Naive thymus-derived CD4-positive, alpha-beta T cell (primary cell): ENCODE results near the gene PRR15. TPM values are rescaled to one million over a fixed set of nuclear protein-coding genes. Genes with fewer than 3 reads are reported as not detected.

Experiments
- ATAC-seq: fragments of 150-1000 bp; cut with Tn5 transposase; 2 replicates; pipeline ENCODE4 v1.10.0; 2021; ENCODE audit warnings: mild to moderate bottlenecking, moderate library complexity
- CTCF ChIA-PET: fragments of 350-600 bp; sonication (Branson Sonifier 250); formaldehyde crosslinking; loops from one replicate; lab custom pipeline; 2021; ENCODE audit warnings: antibody characterized with exemption; lab: Charles Lee
- POLR2A ChIA-PET: fragments of 350-600 bp; sonication (Branson Sonifier 250); formaldehyde crosslinking; loops from one replicate; lab custom pipeline; 2021; ENCODE audit warnings: antibody characterized with exemption, inconsistent platforms; lab: Charles Lee
- DNase-seq, 9 donors: peaks; one replicate each; pipeline versions ENCODE4 v3.0.0 to v3.0.0-alpha.2; 2020 to 2022; ENCODE audit warnings: mixed read lengths in 1 of 9
- H3K27ac ChIP-seq: one replicate; pipeline ENCODE4 v1.7.0; 2013; ENCODE audit warnings: mild to moderate bottlenecking, low read depth, low read length, moderate library complexity
- H3K27me3 ChIP-seq, 2 donors: one replicate each; pipeline ENCODE4 v1.7.0; 2013; ENCODE audit warnings: low read length in 2 of 2, mild to moderate bottlenecking in 2 of 2, moderate library complexity in 2 of 2; ENCODE audit not compliant: control insufficient read depth in 2 of 2, insufficient read depth in 2 of 2
- H3K36me3 ChIP-seq, 3 experiments: 1 replicate in 2 of 3; 2 replicates in 1 of 3; pipeline ENCODE4 v1.7.0; 2013; ENCODE audit warnings: low read length in 3 of 3, mild to moderate bottlenecking in 3 of 3, moderate library complexity in 1 of 3; ENCODE audit not compliant: insufficient read depth in 3 of 3, control insufficient read depth in 2 of 3
- H3K4me1 ChIP-seq, 2 donors: one replicate each; pipeline ENCODE4 v1.7.0; 2013; ENCODE audit warnings: low read length in 2 of 2, mild to moderate bottlenecking in 2 of 2, moderate library complexity in 1 of 2; ENCODE audit not compliant: control insufficient read depth in 2 of 2, insufficient read depth in 2 of 2
- H3K4me3 ChIP-seq: 2 replicates; pipeline ENCODE4 v1.7.0; 2013; ENCODE audit warnings: mild to moderate bottlenecking, low read length
- H3K9me3 ChIP-seq, 3 experiments: 1 replicate in 2 of 3; 2 replicates in 1 of 3; pipeline ENCODE4 v1.7.0; 2013; ENCODE audit warnings: low read length in 3 of 3; ENCODE audit not compliant: control insufficient read depth in 2 of 3
- H3K27ac Mint-ChIP-seq, 9 donors: one replicate each; pipeline ENCODE4 v1.8.0; 2020 to 2022; ENCODE audit warnings: mixed read lengths in 9 of 9, mild to moderate bottlenecking in 8 of 9, moderate library complexity in 5 of 9, inconsistent platforms in 2 of 9
- H3K27me3 Mint-ChIP-seq, 5 donors: one replicate each; pipeline ENCODE4 v1.8.0; 2021 to 2022; ENCODE audit warnings: mixed read lengths in 5 of 5, mild to moderate bottlenecking in 1 of 5
- H3K36me3 Mint-ChIP-seq, 5 donors: one replicate each; pipeline ENCODE4 v1.8.0; 2020 to 2022; ENCODE audit warnings: mixed read lengths in 5 of 5, mild to moderate bottlenecking in 3 of 5, inconsistent platforms in 1 of 5
- H3K4me1 Mint-ChIP-seq, 7 donors: one replicate each; pipeline ENCODE4 v1.8.0; 2020 to 2022; ENCODE audit warnings: mixed read lengths in 7 of 7, mild to moderate bottlenecking in 3 of 7, inconsistent platforms in 1 of 7
- H3K4me3 Mint-ChIP-seq, 10 donors: one replicate each; pipeline ENCODE4 v1.8.0; 2020 to 2022; ENCODE audit warnings: mild to moderate bottlenecking in 10 of 10, mixed read lengths in 10 of 10, moderate library complexity in 6 of 10, inconsistent platforms in 2 of 10
- H3K9me3 Mint-ChIP-seq, 11 donors: one replicate each; pipeline ENCODE4 v1.8.0; 2020 to 2022; ENCODE audit warnings: mixed read lengths in 11 of 11, mild to moderate bottlenecking in 4 of 11, inconsistent platforms in 1 of 11, moderate library complexity in 1 of 11
- intact Hi-C, 2 donors: fragments of 100-400 bp; cut with micrococcal nuclease; formaldehyde crosslinking; loops; one replicate each; pipeline ENCODE4 v1.15.1; 2023
- polyA plus RNA-seq, 2 donors: library from polyadenylated mRNA; unstranded; fragments of 300-500 nt; fragmentation: Illumina TruSeq; gene quantifications; one replicate each; pipeline ENCODE4 v1.2.3, GENCODE V29; 2021
- total RNA-seq, 6 experiments: library from RNA in 5 of 6; stranded (reverse) in 5 of 6; gene quantifications; 1 replicate in 5 of 6; 2 replicates in 1 of 6; pipeline ENCODE4 v1.2.3 and lab custom pipeline; 2021 to 2026

The PRR15 gene
- total and polyA plus RNA-seq, 7 experiments from 2014 or later: not detected

DNA sequence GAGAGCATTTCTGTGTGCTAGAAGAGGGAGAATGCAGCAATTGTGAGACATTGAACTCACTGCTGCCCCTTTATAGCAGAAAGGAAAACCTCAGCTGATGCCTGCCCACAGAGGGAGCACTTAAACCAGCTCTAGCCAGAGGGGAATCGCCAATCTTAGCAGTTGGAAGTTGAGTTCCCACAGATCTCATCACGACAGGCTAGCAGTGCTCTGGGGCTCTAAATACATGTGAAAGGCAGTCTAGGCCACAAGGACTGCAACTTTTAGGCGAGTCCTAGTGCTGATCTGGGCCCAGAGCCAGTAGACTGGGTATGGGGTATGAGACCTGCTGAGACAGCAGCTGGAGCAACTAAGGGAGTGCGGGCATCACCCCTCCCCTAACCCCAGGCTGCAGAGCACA, 25.2 kb upstream of the PRR15 start:
- no peaks in the 10 kb centered on the region for H3K36me3 Mint-ChIP-seq
- intact Hi-C loops: no loop called here
- ATAC-seq: no peak
- H3K27ac Mint-ChIP-seq: no peak overlapping the region
- no peak overlapping the region for H3K27ac ChIP-seq
- no peak overlapping the region for H3K4me3 Mint-ChIP-seq
- no peak overlapping the region for H3K4me3 ChIP-seq
- ChIA-PET CTCF (no interaction called here), POLR2A (no interaction called here)
- H3K27me3 ChIP-seq: no peaks in the 10 kb centered on the region
- no peaks in the 10 kb centered on the region for H3K4me1 ChIP-seq
- DNase-seq: no peak
- peaks cover 0 to 14% (median 2%) of the 10 kb centered on the region in 11 donors for H3K9me3 Mint-ChIP-seq
- H3K36me3 ChIP-seq: no peaks in the 10 kb centered on the region
- H3K9me3 ChIP-seq: no peaks in the 10 kb centered on the region
- H3K27me3 Mint-ChIP-seq: peaks cover 2 to 29% (median 6%) of the 10 kb centered on the region in 5 donors
- H3K4me1 Mint-ChIP-seq: no peaks in the 10 kb centered on the region

- CTCF ChIA-PET: no interaction called here
- no peak overlapping the region for H3K4me3 ChIP-seq
- H3K27me3 ChIP-seq: no peaks in the 10 kb centered on the region
- ATAC-seq: no peak
- POLR2A ChIA-PET: no interaction called here
- no peaks in the 10 kb centered on the region for H3K9me3 ChIP-seq
- no peak overlapping the region for H3K27ac ChIP-seq
- no peaks in the 10 kb centered on the region for H3K36me3 Mint-ChIP-seq
- H3K27me3 Mint-ChIP-seq: peaks cover 4 to 29% (median 6%) of the 10 kb centered on the region in 5 donors
- intact Hi-C loops: no loop called here
- no peak overlapping the region for H3K27ac Mint-ChIP-seq
- H3K9me3 Mint-ChIP-seq: peaks cover 0 to 19% (median 5%) of the 10 kb centered on the region in 11 donors
- no peaks in the 10 kb centered on the region for H3K4me1 ChIP-seq
- no peak overlapping the region for H3K4me3 Mint-ChIP-seq
- no peak for DNase-seq
- no peaks in the 10 kb centered on the region for H3K4me1 Mint-ChIP-seq
- no peaks in the 10 kb centered on the region for H3K36me3 ChIP-seq
Measured at GRCh38 chr7:29539471-29539870, 24.2 kb upstream of the PRR15 start.

GRCh38 chr7:29547421-29547820, 16.2 kb upstream of the PRR15 start:
- ChIA-PET POLR2A (no interaction called here), CTCF (no interaction called here)
- Mint-ChIP-seq H3K27me3 (peaks cover 3 to 21% (median 13%) of the 10 kb centered on the region in 5 donors), H3K27ac (no peak overlapping the region), H3K36me3 (no peaks in the 10 kb centered on the region), H3K4me1 (no peaks in the 10 kb centered on the region), H3K9me3 (peaks cover 0 to 14% (median 5%) of the 10 kb centered on the region in 11 donors), H3K4me3 (no peak overlapping the region)
- Histone ChIP-seq H3K36me3 (no peaks in the 10 kb centered on the region), H3K27me3 (no peaks in the 10 kb centered on the region), H3K27ac (no peak overlapping the region), H3K9me3 (no peaks in the 10 kb centered on the region), H3K4me3 (no peak overlapping the region), H3K4me1 (no peaks in the 10 kb centered on the region)
- intact Hi-C loops: no loop called here
- DNase-seq: no peak
- ATAC-seq: no peak

DNA sequence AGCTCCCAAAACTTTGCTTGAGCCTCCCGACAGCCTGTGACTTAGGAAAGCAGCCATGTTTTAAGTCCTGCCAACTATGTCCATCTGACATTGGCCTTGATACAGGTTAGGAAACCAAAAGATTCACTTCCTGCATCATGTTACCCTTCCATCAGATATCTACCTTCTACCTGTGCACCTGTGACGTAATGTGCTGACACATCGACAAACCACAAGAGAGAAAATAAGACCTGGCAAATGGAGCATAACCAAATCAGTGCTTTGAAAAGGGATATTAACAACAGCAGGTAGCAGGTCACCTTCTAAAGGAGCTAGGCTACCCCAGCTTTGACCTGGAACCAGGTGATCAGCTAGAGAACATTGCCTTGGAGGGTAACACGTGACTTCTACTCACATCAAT, 14.8 kb upstream of the PRR15 start:
- no peaks in the 10 kb centered on the region for H3K4me1 ChIP-seq
- Mint-ChIP-seq H3K9me3 (peaks cover 0 to 5% (median under 1%) of the 10 kb centered on the region in 11 donors), H3K27me3 (peaks cover 6 to 24% (median 17%) of the 10 kb centered on the region in 5 donors), H3K36me3 (no peaks in the 10 kb centered on the region), H3K4me1 (no peaks in the 10 kb centered on the region), H3K27ac (no peak overlapping the region), H3K4me3 (no peak overlapping the region)
- H3K27ac ChIP-seq: no peak overlapping the region
- intact Hi-C loops: no loop called here
- POLR2A ChIA-PET: no interaction called here
- no peaks in the 10 kb centered on the region for H3K27me3 ChIP-seq
- no peaks in the 10 kb centered on the region for H3K9me3 ChIP-seq
- H3K4me3 ChIP-seq: no peak overlapping the region
- H3K36me3 ChIP-seq: no peaks in the 10 kb centered on the region
- DNase-seq: no peak
- CTCF ChIA-PET: no interaction called here
- no peak for ATAC-seq

- no peaks in the 10 kb centered on the region for H3K4me1 ChIP-seq
- no peaks in the 10 kb centered on the region for H3K27me3 ChIP-seq
- H3K9me3 Mint-ChIP-seq: peaks cover 0 to 8% (median 0%) of the 10 kb centered on the region in 11 donors
- no peak overlapping the region for H3K27ac Mint-ChIP-seq
- H3K27me3 Mint-ChIP-seq: peaks cover 5 to 34% (median 17%) of the 10 kb centered on the region in 5 donors
- CTCF ChIA-PET: no interaction called here
- H3K4me1 Mint-ChIP-seq: no peaks in the 10 kb centered on the region
- no peak overlapping the region for H3K27ac ChIP-seq
- H3K4me3 Mint-ChIP-seq: no peak overlapping the region
- no peak for ATAC-seq
- H3K9me3 ChIP-seq: no peaks in the 10 kb centered on the region
- DNase-seq: no peak
- POLR2A ChIA-PET: no interaction called here
- intact Hi-C loops: no loop called here
- H3K36me3 Mint-ChIP-seq: no peaks in the 10 kb centered on the region
- no peak overlapping the region for H3K4me3 ChIP-seq
- no peaks in the 10 kb centered on the region for H3K36me3 ChIP-seq
Measured at GRCh38 chr7:29552392-29552791, 11.2 kb upstream of the PRR15 start.

DNA sequence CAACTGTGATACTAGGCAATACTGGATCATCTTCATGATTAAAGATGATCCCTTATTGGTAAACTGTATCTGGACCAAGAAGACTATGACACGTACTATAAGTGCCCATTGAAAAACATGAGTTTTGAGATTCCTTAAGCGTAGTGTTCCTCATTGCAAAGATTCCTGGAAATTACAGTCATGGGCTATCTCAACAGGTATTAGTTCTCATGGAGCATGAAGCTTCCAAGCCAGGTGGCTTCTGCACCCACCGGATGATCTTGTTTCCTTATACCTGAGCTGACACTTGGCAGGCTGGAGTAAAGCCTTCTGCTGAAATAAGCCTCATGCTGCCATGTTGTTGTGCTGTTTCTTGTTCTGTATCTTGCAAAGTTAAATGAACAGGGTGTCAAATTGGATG, 8.6 kb upstream of the PRR15 start:
- Histone ChIP-seq H3K4me1 (no peaks in the 10 kb centered on the region), H3K9me3 (no peaks in the 10 kb centered on the region), H3K27me3 (no peaks in the 10 kb centered on the region), H3K36me3 (no peaks in the 10 kb centered on the region), H3K27ac (no peak overlapping the region), H3K4me3 (no peak overlapping the region)
- intact Hi-C loops: no loop called here
- Mint-ChIP-seq H3K27ac (no peak overlapping the region), H3K4me1 (no peaks in the 10 kb centered on the region), H3K9me3 (peaks cover 0 to 8% (median 0%) of the 10 kb centered on the region in 11 donors), H3K27me3 (peaks cover 19 to 48% (median 32%) of the 10 kb centered on the region in 5 donors), H3K4me3 (no peak overlapping the region), H3K36me3 (no peaks in the 10 kb centered on the region)
- ChIA-PET POLR2A (no interaction called here), CTCF (no interaction called here)
- no peak for ATAC-seq
- no peak for DNase-seq

GRCh38 chr7:29556405-29557195, 7.0 kb upstream of the PRR15 start:
- H3K27ac Mint-ChIP-seq: no peak overlapping the region
- no peak for DNase-seq
- no peak overlapping the region for H3K27ac ChIP-seq
- peaks cover 0 to 13% (median 1%) of the 10 kb centered on the region in 11 donors for H3K9me3 Mint-ChIP-seq
- ChIA-PET POLR2A (no interaction called here), CTCF (no interaction called here)
- ATAC-seq: no peak
- H3K27me3 ChIP-seq: no peaks in the 10 kb centered on the region
- intact Hi-C loops: no loop called here
- no peak overlapping the region for H3K4me3 ChIP-seq
- H3K27me3 Mint-ChIP-seq: peaks cover 30 to 52% (median 39%) of the 10 kb centered on the region in 5 donors
- H3K4me3 Mint-ChIP-seq: no peak overlapping the region
- no peaks in the 10 kb centered on the region for H3K4me1 Mint-ChIP-seq
- H3K36me3 ChIP-seq: no peaks in the 10 kb centered on the region
- no peaks in the 10 kb centered on the region for H3K9me3 ChIP-seq
- no peaks in the 10 kb centered on the region for H3K4me1 ChIP-seq
- peaks cover 0 to 4% (median 0%) of the 10 kb centered on the region in 5 donors for H3K36me3 Mint-ChIP-seq
